Effector CD4-positive, alpha-beta T cell (primary cell): ENCODE data around the gene CELF5.
"Not testable (repeated sequence)": the region's sequence is repeated elsewhere in the genome, so short reads cannot be mapped to it uniquely, and the experiment has no call there.

Experiments used
- DNase-seq: peaks from one replicate; pipeline ENCODE4 v3.0.0-alpha.2; 2020

Gene CELF5

DNA sequence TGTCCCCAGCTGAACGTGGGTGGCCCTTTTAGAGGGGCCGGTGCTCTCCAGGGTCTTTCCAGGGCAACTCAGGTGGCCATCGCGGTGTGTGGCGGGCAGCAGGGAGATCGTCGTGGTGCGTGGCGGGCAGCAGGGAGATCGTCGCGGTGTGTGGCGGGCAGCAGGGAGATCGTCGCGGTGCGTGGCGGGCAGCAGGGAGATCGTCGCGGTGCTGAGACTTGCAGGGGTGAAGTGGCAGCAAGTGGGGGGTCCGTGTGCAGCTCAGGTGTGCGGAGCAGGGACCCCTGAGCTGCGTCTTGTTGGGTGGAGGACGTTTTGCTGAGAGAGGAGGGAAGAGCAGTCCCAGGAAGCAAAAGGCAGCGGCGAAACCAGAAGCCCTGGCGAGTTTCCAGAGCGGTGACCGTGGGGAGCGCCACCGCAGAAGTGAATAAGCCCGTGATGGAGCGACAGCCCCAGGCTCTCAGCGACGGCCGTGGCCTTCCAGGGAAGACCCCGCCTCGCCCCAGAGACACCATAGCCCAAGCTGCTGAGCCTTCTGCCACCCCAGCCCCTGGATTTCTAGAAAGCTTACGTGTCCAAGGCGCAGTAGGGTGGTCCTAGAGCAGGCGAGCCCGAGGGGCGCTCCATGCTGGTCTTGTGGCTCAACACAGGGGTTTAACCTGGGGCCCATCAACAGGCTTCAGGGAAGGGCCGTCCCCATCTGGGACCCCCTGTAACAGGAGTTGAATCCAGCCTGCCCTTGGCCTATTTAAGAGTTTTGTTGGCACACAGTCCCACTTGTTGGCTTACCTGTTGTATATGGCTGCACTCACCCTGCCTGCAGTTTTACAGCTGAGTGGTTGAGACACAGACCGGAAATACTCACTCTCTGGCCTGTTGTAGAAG is 33.3 kb upstream of the CELF5 start:
- DNase-seq = no peak

- DNase-seq = not testable (repeated sequence)
These were observed 32.7 kb upstream of the CELF5 start for GRCh38 chr19:3191806-3192104.

GRCh38 chr19:3192228-3192635 is 32.2 kb upstream of the CELF5 start:
- DNase-seq = no peak

- DNase-seq = no peak
These were observed 31.8 kb upstream of the CELF5 start for GRCh38 chr19:3192684-3193083.

- DNase-seq = no peak
These were observed 31.0 kb upstream of the CELF5 start for GRCh38 chr19:3193256-3194105.

GRCh38 chr19:3194106-3195087 is 30.1 kb upstream of the CELF5 start:
- DNase-seq = no peak

DNA sequence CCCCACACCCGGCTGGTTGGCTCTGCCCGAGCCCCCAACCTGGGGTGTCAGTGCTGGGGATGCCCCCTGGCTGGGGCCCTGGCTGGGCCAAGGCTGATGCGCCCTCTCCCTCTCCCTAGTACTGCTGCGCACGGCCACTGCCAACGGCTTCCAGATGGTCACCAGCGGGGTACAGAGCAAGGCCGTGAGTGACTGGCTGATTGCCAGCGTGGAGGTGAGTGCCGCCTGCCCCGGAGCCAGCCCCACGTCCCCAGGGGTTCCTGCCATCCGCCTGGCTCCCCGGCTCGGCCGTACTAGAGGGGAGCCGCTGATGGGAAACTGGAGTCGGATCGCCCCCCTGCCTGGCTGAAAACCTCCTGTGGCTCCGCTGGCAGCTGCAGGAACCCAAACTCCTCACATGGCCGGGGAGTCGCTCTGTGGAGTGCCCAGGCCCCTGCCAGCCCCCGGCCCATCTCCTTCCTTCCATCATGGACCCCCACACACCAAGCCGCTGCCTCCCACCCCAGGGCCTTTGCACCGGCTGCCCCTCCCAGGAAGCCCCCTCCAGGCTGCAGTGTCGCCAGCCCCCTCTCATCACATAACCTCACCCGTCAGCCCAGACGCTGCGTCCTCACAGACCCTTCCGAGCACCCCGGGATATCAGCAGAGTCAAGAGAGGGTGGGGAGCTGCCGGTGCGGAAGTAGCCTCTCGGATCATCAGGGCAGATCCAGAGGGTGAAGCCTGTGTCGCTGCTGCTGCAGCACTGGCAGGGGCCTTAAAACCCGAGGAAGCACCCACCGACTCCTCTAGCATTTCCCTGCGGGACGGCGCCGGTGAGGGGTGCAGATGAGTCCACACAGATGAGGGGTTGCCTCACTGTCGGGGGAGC is 28.2 kb upstream of the CELF5 start:
- no peak for DNase-seq

DNA sequence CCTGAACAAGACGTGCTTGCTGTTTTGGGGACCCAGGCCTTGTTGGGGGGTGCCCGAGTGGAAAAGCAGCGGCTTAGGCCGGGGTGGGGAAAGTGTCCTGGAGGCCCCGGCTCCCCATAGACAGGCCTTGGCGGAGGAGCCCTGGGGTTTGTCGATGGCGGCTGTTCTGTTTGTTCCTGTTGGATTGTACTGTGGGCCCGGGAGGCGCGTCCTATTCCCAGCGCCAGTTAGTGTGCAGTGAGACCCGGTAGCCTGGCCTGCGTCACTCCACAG is 27.6 kb upstream of the CELF5 start:
- no peak for DNase-seq

DNA sequence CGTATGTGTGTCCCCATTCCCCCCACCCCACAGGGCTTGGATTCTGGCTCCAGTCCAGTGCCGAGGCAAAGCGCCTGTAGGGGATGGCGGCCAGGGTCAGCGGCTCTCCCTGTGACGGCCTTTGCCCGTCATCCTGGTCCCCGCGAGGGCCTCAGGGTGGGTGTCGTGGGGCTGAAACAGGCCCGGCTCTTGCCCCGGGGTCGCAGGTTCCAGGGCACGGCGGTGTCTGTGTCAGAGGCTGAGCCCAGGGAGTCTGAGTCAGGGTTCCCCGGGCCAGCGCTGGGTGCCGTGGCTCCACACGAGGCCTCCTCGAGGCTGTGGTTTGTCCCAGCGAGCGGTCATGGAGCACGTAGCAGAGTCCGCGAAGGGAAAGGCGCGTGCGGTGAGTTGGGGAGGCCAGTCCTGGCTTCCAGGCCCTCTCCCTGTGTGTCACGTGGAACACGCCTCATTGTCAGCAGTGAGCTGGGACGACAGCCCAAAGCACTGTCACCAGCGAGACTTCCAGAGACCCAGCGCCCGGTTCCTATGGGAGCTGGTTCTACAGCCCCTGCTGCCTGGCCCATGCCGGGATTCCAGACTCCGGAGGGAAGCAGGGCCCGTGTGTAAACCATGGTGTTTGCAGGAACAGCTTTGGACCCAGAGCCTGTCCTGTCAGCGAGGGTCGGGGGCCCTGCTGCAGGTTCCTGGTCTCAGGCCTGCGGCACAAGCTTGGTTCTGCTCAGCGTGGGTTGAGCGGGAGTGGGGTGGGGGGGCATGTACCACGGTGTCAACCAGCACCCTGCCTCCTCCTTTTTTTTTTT is 25.4 kb upstream of the CELF5 start:
- DNase-seq = no peak

DNA sequence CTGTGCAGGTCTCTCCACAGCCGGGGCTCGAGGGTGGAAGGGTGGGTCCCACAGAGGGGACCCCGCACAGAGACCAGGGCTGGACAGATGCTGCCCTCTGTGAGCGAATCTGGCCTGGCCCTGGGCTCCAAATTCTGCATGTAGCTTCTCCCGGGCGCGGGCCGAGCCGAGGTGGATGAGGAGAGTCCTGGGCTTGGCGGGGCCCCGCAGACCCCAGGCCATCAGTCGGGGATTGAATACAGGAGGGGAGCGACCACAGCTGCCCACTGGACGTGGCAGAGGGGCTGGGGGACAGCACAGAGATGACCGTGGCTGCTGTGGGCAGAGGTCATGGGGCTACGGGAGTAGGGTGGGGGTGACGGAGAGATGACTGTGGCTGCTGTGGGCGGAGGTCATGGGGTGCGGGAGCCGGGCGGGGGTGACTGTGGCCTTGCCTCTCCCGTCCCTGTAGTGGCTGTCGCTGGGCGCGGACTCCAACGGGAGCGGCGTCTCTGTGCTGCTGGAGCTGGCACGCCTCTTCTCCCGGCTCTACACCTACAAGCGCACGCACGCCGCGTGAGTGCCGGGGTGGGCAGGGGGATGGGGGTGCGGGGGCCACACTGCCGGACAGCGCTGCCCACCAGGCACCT is 23.3 kb upstream of the CELF5 start:
- DNase-seq = no peak

DNA sequence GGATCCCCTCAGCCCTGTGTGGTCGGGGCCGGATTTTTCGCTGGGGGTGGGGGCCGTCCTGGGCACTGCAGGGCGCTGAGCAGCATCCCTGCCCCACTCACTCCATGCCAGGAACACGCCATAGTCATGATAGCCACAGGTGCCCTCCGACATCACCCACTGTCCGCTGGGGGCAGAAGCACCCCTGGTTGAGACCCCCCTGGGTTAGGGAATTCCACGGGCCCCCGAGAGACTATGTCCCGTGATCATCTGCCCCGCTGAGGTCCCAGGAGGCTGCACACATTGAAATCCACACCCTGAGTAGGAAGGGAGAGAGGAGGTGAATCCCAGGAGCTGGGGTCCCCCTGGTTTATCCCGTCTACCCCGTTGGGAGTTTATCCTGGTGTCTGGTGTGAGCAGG is 22.6 kb upstream of the CELF5 start:
- DNase-seq = no peak

DNA sequence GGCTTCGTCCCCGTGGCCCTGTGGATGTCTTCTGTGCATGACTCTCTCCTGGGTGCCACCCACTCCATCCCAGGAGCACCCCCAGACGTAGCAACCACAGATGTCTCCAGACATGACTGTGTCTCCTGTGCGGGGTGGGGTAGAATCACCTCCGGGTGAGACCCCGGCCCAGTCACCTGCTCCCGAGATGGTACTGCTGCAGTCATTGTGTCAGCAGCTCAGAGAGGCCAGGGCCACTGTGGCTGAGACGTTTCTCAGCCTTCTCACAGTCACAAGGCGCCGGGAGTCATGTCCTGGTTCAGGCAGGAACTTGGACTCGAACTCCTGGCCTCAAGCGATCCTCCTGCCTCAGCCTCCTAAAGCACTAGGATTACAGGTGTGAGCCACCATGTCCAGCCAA is 22.1 kb upstream of the CELF5 start:
- DNase-seq = no peak

DNA sequence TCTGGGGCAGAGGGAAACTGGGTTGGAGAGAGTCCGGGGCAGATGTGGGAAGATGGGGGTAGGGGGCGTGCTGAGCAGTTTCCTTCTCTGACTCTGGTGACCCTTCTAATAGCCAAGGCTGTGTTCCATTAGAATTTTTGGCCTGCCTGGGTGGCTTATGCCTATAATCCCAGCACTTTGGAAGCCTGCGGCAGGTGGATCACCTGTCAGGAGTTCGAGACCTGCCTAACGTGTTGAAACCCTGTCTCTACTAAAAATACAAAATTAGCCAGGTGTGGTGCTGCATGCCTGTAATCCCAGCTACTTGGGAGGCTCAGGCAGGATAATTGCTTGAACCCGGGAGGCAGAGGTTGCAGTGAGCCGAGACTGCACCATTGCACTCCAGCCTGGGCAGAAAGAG is 21.6 kb upstream of the CELF5 start:
- not testable (repeated sequence) for DNase-seq

DNA sequence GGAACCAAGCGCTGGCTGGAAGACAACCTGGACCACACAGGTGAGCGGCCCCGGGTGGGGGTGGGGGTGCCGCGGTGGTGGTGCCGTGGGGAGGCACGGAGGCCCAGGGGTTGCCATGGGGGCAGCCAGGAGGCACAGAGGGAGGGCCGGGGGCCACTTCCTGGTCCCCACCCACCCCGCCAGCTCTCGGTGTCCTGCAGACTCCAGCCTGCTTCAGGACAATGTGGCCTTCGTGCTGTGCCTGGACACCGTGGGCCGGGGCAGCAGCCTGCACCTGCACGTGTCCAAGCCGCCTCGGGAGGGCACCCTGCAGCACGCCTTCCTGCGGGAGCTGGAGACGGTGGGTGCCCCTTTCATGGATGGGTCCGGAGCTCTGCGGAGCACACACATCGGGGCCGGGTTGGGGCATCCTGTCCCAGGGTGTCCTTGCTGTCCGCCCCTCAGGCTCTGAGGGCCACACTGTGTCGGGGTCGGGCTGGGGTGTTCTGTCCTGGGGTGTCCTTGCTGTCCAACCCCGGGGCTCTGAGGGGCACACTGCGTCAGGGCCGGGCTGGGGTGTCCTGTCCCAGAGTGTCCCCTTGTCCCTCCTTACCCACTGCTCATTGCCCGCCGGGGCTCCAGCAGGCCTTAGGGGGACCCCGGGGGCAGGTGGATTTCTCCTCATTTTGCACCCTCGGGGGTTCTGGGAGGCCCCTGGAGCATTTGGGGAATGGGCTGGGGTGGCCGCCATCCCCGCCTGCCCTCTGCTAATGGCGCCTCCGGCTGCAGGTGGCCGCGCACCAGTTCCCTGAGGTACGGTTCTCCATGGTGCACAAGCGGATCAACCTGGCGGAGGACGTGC is 20.4 kb upstream of the CELF5 start:
- DNase-seq = no peak

DNA sequence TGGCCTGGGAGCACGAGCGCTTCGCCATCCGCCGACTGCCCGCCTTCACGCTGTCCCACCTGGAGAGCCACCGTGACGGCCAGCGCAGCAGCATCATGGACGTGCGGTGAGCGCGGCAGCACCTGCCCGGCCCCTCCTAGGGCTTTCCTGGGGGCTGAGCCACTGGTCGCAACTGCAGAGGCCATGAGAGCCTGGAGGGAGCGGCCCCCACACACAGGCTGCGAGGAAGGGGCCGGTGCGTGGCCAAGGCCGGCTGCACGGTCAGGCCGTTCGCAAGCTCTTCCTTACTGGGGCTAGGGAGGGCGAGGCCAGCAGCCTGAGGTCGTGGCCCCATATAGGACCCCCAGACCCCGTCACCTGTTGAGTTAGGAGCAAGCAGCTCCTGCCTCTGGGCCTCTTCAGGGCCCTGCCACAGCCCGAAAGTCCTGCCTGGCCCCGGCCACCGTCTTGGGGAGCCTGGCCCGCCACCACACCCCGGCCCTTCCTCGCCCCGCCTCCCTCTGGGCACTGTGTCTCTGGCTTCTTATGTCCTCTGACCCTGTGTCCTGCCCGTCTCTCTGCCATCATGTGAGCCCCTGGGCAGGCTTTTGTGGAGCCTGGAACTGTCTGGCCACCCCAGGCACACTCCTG is 19.7 kb upstream of the CELF5 start:
- DNase-seq = no peak

DNA sequence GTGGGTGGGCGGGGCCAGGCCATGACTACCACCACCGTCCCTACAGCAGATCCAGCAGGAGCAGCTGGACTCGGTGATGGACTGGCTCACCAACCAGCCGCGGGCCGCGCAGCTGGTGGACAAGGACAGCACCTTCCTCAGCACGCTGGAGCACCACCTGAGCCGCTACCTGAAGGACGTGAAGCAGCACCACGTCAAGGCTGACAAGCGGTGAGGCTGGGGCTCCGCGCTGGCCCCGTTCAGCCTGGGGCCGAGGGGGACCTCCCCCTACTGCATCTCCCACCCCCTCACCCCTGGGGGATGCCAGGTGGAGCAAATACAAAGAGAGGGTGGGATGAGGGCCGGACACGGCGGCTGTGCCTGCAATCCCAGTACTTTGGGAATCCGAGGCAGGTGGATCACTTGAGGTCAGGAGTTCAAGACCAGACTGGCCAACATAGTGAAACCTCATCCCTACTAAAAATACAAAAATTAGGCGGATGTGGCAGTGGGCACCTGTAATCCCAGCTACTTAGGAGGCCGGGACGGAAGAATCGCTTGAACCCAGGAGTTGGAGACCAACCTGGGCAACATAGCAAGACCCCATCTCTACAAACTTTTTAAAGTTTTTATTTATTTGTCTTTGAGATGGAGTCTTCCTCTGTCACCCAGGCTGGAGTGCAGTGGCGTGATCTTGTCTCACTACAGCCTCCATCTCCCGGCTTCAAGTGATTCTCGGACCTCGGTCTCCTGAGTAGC is 18.1 kb upstream of the CELF5 start:
- DNase-seq = no peak

- DNase-seq = no peak
These were observed 16.8 kb upstream of the CELF5 start for GRCh38 chr19:3207461-3208242.
